Fibroblast of pulmonary artery (primary cell): ENCODE measurements around the gene TRMT61A.

Experiments used
- DNase-seq: peaks from one replicate; pipeline ENCODE4 v3.0.0-alpha.2; 2010; ENCODE audit warnings: low read depth
- H3K4me3 ChIP-seq: replicated peaks from 2 replicates; pipeline ENCODE4 v1.5.1; 2011; ENCODE audit warnings: low read depth, mild to moderate bottlenecking, control low read depth, low read length, moderate library complexity
- CTCF ChIP-seq: IDR thresholded peaks from 2 replicates; pipeline ENCODE4 v1.5.1; 2011; ENCODE audit warnings: mild to moderate bottlenecking, control low read depth, low read length, inconsistent platforms; ENCODE audit errors: missing control alignments

The TRMT61A gene

GRCh38 chr14:103547941-103548462, 19.0 kb downstream of the TRMT61A start:
- TF ChIP-seq CTCF: no peak
- DNase-seq: no peak
- H3K4me3 ChIP-seq: no peak overlapping the region

GRCh38 chr14:103548463-103549351, 19.7 kb downstream of the TRMT61A start:
- H3K4me3 ChIP-seq: no peak overlapping the region
- no peak for DNase-seq
- TF ChIP-seq CTCF: no peak

GRCh38 chr14:103549361-103550311, 20.6 kb downstream of the TRMT61A start:
- TF ChIP-seq CTCF: no peak
- DNase-seq: no peak
- no peak overlapping the region for H3K4me3 ChIP-seq

- no peak overlapping the region for H3K4me3 ChIP-seq
- TF ChIP-seq CTCF: no peak
- no peak for DNase-seq
Measured at GRCh38 chr14:103550451-103551337, 21.7 kb downstream of the TRMT61A start.

GRCh38 chr14:103551338-103551762, 22.4 kb downstream of the TRMT61A start:
- DNase-seq: no peak
- no peak overlapping the region for H3K4me3 ChIP-seq
- TF ChIP-seq CTCF: no peak
